H1 (cell line): ENCODE data around the gene SGMS1. TPM values are rescaled to one million over a fixed set of nuclear protein-coding genes. Genes with fewer than 3 reads are reported as not detected.

Experiments used
- CTCF ChIA-PET: fragments of 300-600 bp; sonication (Branson Sonifier 250); formaldehyde crosslinking; loops from one replicate; lab custom pipeline; 2021; ENCODE audit not compliant: partially characterized antibody; lab: Charles Lee
- POLR2A ChIA-PET: fragments of 300-600 bp; sonication (Branson Sonifier 250); formaldehyde crosslinking; loops from one replicate; lab custom pipeline; 2021; ENCODE audit warnings: inconsistent platforms; ENCODE audit not compliant: partially characterized antibody; lab: Charles Lee
- DNase-seq, 2 experiments: peaks; one replicate each; pipeline versions ENCODE4 v3.0.0 to v3.0.0-alpha.2; 2010 to 2022; ENCODE audit warnings: low spot score in 2 of 2, low read depth in 1 of 2, mixed read lengths in 1 of 2
- FAIRE-seq: peaks from 2 replicates; lab custom pipeline; 2011; peaks lifted over from hg19 to GRCh38; lab: Jason Lieb, UNC
- H2AFZ ChIP-seq: 2 replicates; pipeline ENCODE4 v1.8.1; 2012; ENCODE audit warnings: low read length, inconsistent platforms
- H2AK5ac ChIP-seq: 2 replicates; pipeline ENCODE4 v1.6.1; 2013; ENCODE audit warnings: low read depth, low read length
- H2BK120ac ChIP-seq: replicated peaks from 2 replicates; pipeline ENCODE3; 2013; ENCODE audit warnings: low read depth, low read length, inconsistent platforms
- H2BK12ac ChIP-seq: 2 replicates; pipeline ENCODE4 v1.6.1; 2013; ENCODE audit warnings: low read depth, low read length
- H2BK15ac ChIP-seq: 2 replicates; pipeline ENCODE4 v1.6.1; 2013; ENCODE audit warnings: low read length
- H2BK20ac ChIP-seq: 2 replicates; pipeline ENCODE4 v1.6.1; 2013; ENCODE audit warnings: low read length
- H2BK5ac ChIP-seq: 2 replicates; pipeline ENCODE4 v1.6.1; 2013; ENCODE audit warnings: low read depth, low read length
- H3K14ac ChIP-seq: 2 replicates; pipeline ENCODE4 v1.6.1; 2013; ENCODE audit warnings: inconsistent platforms; ENCODE audit not compliant: insufficient read length
- H3K18ac ChIP-seq: 2 replicates; pipeline ENCODE4 v1.6.1; 2013; ENCODE audit warnings: low read length; ENCODE audit errors: extremely low read depth
- H3K23ac ChIP-seq: 2 replicates; pipeline ENCODE4 v1.6.1; 2013; ENCODE audit warnings: inconsistent platforms; ENCODE audit not compliant: insufficient read length
- H3K23me2 ChIP-seq: 2 replicates; pipeline ENCODE4 v1.6.1; 2013; ENCODE audit warnings: low read depth, low read length
- H3K27ac ChIP-seq: 2 replicates; pipeline ENCODE4 v1.6.1; 2011; ENCODE audit warnings: low read depth, low read length, inconsistent platforms
- H3K27me3 ChIP-seq, 4 experiments: replicated peaks in 1 of 4; 1 replicate in 1 of 4; 2 replicates in 3 of 4; pipeline versions ENCODE4 v1.6.1 to v1.8.1; 2011 to 2013; ENCODE audit warnings: low read length in 3 of 4, mild to moderate bottlenecking in 3 of 4, inconsistent platforms in 2 of 4, mixed read lengths in 2 of 4, moderate library complexity in 1 of 4; ENCODE audit not compliant: control insufficient read depth in 3 of 4, insufficient read depth in 3 of 4; ENCODE audit errors: extremely low read depth in 1 of 4
- H3K36me3 ChIP-seq, 4 experiments: 2 replicates each; pipeline versions ENCODE4 v1.6.1 to v1.8.1; 2011 to 2013; ENCODE audit warnings: mild to moderate bottlenecking in 4 of 4, low read length in 3 of 4, moderate library complexity in 2 of 4, control low read depth in 1 of 4, inconsistent platforms in 1 of 4; ENCODE audit not compliant: insufficient read depth in 4 of 4, control insufficient read depth in 2 of 4
- H3K4ac ChIP-seq: replicated peaks from 2 replicates; pipeline ENCODE3; 2013; ENCODE audit warnings: low read length, low read depth, mixed read lengths, inconsistent platforms; ENCODE audit not compliant: insufficient read length
- H3K4me1 ChIP-seq, 4 experiments: replicated peaks in 1 of 4; 1 replicate in 1 of 4; 2 replicates in 3 of 4; pipeline versions ENCODE4 v1.6.1 to v1.8.1; 2011 to 2013; ENCODE audit warnings: low read length in 3 of 4, inconsistent platforms in 2 of 4, mixed read lengths in 1 of 4; ENCODE audit not compliant: insufficient read depth in 4 of 4, control insufficient read depth in 3 of 4
- H3K4me2 ChIP-seq, 2 experiments: 2 replicates each; pipeline versions ENCODE4 v1.6.1 to v1.8.1; 2011 to 2013; ENCODE audit warnings: low read depth in 2 of 2, low read length in 2 of 2, control low read depth in 1 of 2, inconsistent platforms in 1 of 2, mild to moderate bottlenecking in 1 of 2; ENCODE audit not compliant: insufficient read depth in 1 of 2
- H3K4me3 ChIP-seq, 4 experiments: fragments of 200-600, 300-600 bp in 1 of 4; sonication (generic), shearing (Covaris generic), sonication (Bioruptor Twin) in 1 of 4; 2 replicates each; pipeline versions ENCODE4 v1.5.1 to v1.8.1; 2011 to 2016; ENCODE audit warnings: low read length in 4 of 4, low read depth in 3 of 4, control low read depth in 2 of 4, inconsistent platforms in 2 of 4, mild to moderate bottlenecking in 2 of 4, mixed read lengths in 1 of 4, moderate library complexity in 1 of 4; ENCODE audit not compliant: insufficient read depth in 2 of 4; ENCODE audit errors: extremely low read depth in 1 of 4
- H3K56ac ChIP-seq: replicated peaks from 2 replicates; pipeline ENCODE3; 2013; ENCODE audit warnings: low read depth, mild to moderate bottlenecking, mixed read lengths, low read length, inconsistent platforms; ENCODE audit not compliant: insufficient read length
- H3K79me1 ChIP-seq: 2 replicates; pipeline ENCODE4 v1.6.1; 2013; ENCODE audit warnings: low read depth, low read length, control low read depth
- H3K79me2 ChIP-seq, 2 experiments: 2 replicates each; pipeline versions ENCODE4 v1.6.1 to v1.8.1; 2012 to 2013; ENCODE audit warnings: low read length in 2 of 2, mild to moderate bottlenecking in 2 of 2, inconsistent platforms in 1 of 2; ENCODE audit not compliant: insufficient read depth in 2 of 2, control insufficient read depth in 1 of 2
- H3K9ac ChIP-seq, 4 experiments: replicated peaks in 1 of 4; 1 replicate in 1 of 4; 2 replicates in 3 of 4; pipeline versions ENCODE4 v1.6.1 to v1.8.1; 2011 to 2013; ENCODE audit warnings: low read depth in 3 of 4, low read length in 3 of 4, control low read depth in 2 of 4, mild to moderate bottlenecking in 2 of 4, moderate library complexity in 2 of 4, inconsistent platforms in 1 of 4; ENCODE audit errors: extremely low read depth in 1 of 4
- H3K9me3 ChIP-seq, 2 experiments: 2 replicates each; pipeline versions ENCODE4 v1.6.1 to v1.8.1; 2012 to 2013; ENCODE audit warnings: mild to moderate bottlenecking in 2 of 2, moderate library complexity in 2 of 2, control low read depth in 1 of 2, inconsistent platforms in 1 of 2, low read depth in 1 of 2, low read length in 1 of 2, mixed read lengths in 1 of 2; ENCODE audit not compliant: insufficient read depth in 2 of 2
- H4K20me1 ChIP-seq, 2 experiments: replicated peaks in 1 of 2; 2 replicates each; pipeline versions ENCODE3 to v1.8.1; 2011 to 2013; ENCODE audit warnings: inconsistent platforms in 2 of 2, low read length in 2 of 2, mild to moderate bottlenecking in 1 of 2; ENCODE audit not compliant: insufficient read depth in 2 of 2, control insufficient read depth in 1 of 2
- H4K5ac ChIP-seq: 2 replicates; pipeline ENCODE4 v1.6.1; 2013; ENCODE audit warnings: low read length, low read depth, mixed read lengths, inconsistent platforms; ENCODE audit not compliant: insufficient read length
- H4K8ac ChIP-seq: 2 replicates; pipeline ENCODE4 v1.8.0; 2013; ENCODE audit warnings: mild to moderate bottlenecking, moderate library complexity, low read length, inconsistent platforms; ENCODE audit not compliant: insufficient read depth; ENCODE audit errors: extremely low read depth
- H4K91ac ChIP-seq: replicated peaks from 2 replicates; pipeline ENCODE3; 2013; ENCODE audit warnings: low read length, mixed read lengths, inconsistent platforms; ENCODE audit not compliant: insufficient read length
- WGBS, 2 experiments: shearing (Covaris generic) in 1 of 2; methylation state at CpG; one replicate each; pipeline versions ENCODE4 v1.1.6 to v1.1.7; 2013 to 2015; ENCODE audit warnings: low lambda C conversion rate in 2 of 2, mixed read lengths in 2 of 2, inconsistent platforms in 1 of 2, low coverage in 1 of 2, missing lambda C conversion rate in 1 of 2; ENCODE audit not compliant: insufficient replicate concordance in 2 of 2, insufficient coverage in 1 of 2, insufficient read length in 1 of 2; ENCODE audit errors: extremely low coverage in 1 of 2, missing lambda C conversion rate in 1 of 2; 5-methylcytosine and 5-hydroxymethylcytosine counted together
- polyA plus RNA-seq, 7 experiments: library from polyadenylated mRNA; depleted of rRNA in 3 of 7; stranded (reverse) in 5 of 7; unstranded in 2 of 7; fragments of >200 nt in 5 of 7; fragments of 200-250 nt in 2 of 7; gene quantifications; 1 replicate in 5 of 7; 2 replicates in 1 of 7; 4 replicates in 1 of 7; pipeline versions ENCODE4 v1.2.1 to v1.2.3, GENCODE V29; 2011 to 2013; ENCODE audit warnings: missing spikeins in 2 of 7, mixed read lengths in 2 of 7
- total RNA-seq: library from RNA; stranded (reverse); fragmentation: NEBNext Ultra II Directional; extraction: Animal tissue kit (Norgen Biotek cat#: 25700); gene quantifications from 2 replicates; pipeline ENCODE4 v1.2.1, GENCODE V29; 2021

Gene SGMS1
- total and polyA plus RNA-seq, 2 of the 8 experiments (the other 6 are each of a cell fraction or from before 2014, with no cell fraction given): 6.0 to 15.6 TPM

DNA sequence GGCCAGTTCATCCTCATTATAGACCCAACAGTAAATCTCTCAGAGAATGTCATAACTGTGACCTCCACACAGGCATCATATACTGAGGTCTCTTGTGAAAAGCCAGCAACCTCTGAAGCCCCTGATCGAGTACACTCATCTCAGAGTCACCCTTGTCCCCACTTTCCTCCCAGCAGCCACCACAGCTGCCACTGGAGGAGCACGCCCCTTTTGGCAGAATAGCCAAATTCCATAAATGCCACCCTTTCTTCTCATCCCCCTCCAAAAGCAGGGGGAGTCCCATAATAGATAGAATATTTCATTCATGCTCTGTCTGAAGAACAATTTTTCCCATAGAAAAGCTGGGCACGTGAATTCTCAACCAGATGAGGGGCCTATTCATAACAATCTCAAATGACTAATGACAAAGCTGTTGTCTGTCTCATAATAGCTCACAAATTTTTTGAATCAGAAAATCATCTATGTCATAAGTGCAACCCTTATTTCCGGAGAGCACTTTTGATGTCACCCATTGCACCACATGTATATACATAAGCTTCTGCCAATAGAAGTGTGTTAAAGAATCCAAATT is 47.4 kb downstream of the SGMS1 start:
- H3K4me2 ChIP-seq: no peak overlapping the region
- no peaks in the 10 kb centered on the region for H3K23me2 ChIP-seq
- ChIA-PET POLR2A (interaction anchor here (0.8 to 1.2 kb wide), 2 partner anchors 16 to 46 kb away, joined by 3 read pairs; no protein-coding TSS in a partner anchor), CTCF (interaction anchor here (0.6 to 5.1 kb wide), 14 partner anchors 9 to 303 kb away, joined by 3 to 30 read pairs (median 6); no protein-coding TSS in a partner anchor)
- no peak overlapping the region for H2BK20ac ChIP-seq
- no peak overlapping the region for H4K91ac ChIP-seq
- H2BK15ac ChIP-seq: no peak overlapping the region
- H3K4ac ChIP-seq: no peak overlapping the region
- H3K56ac ChIP-seq: no peak overlapping the region
- H2BK120ac ChIP-seq: no peak overlapping the region
- FAIRE-seq: no peak
- H3K14ac ChIP-seq: no peak overlapping the region
- H4K20me1 ChIP-seq: no peaks in the 10 kb centered on the region
- H3K18ac ChIP-seq: no peak overlapping the region
- H3K79me1 ChIP-seq: peaks cover 5% of the 10 kb centered on the region
- H3K4me1 ChIP-seq: peaks cover 7 to 13% (median 13%) of the 10 kb centered on the region in 4 experiments; a peak in 6 of 7 replicates
- no peak overlapping the region for H3K23ac ChIP-seq
- no peak overlapping the region for H4K8ac ChIP-seq
- H3K79me2 ChIP-seq: peaks cover 0 to 64% of the 10 kb centered on the region in 2 experiments; a peak in 2 of 4 replicates
- H3K9ac ChIP-seq: no peak overlapping the region
- WGBS, 2 experiments: 83% methylated on average over 4 of the region's 4 CpGs; no CpG with 5 or more reads in 1 of the 2 experiments
- H3K4me3 ChIP-seq: no peak overlapping the region
- H3K36me3 ChIP-seq: no peaks in the 10 kb centered on the region
- H3K27me3 ChIP-seq: no peaks in the 10 kb centered on the region
- H2AFZ ChIP-seq: no peak overlapping the region
- peak overlapping the region; percentile 67; the same call in 1 of the 2 replicates for H2BK5ac ChIP-seq
- H4K5ac ChIP-seq: no peak overlapping the region
- DNase-seq: no peak
- H2BK12ac ChIP-seq: no peak overlapping the region
- H3K9me3 ChIP-seq: no peaks in the 10 kb centered on the region
- no peak overlapping the region for H3K27ac ChIP-seq
- H2AK5ac ChIP-seq: 0 out of 2 replicates have a peak overlapping the region, but pooled peaks have one; percentile 70
